Measurements from ENCODE around the gene GNA15.

The GNA15 gene

GRCh38 chr19:3123956-3124355 is 11.9 kb upstream of the GNA15 start:
- Mint-ChIP-seq H3K9me3 (no peaks in the 10 kb centered on the region), H3K4me1 (peaks cover 19% of the 10 kb centered on the region), H3K4me3 (no peak overlapping the region)

GRCh38 chr19:3124630-3125029 is 11.2 kb upstream of the GNA15 start:
- Mint-ChIP-seq H3K4me1 (peaks cover 19% of the 10 kb centered on the region), H3K4me3 (no peak overlapping the region), H3K27ac (peak overlapping the region; percentile 41), H3K9me3 (no peaks in the 10 kb centered on the region), H3K27me3 (peaks cover 22% of the 10 kb centered on the region), H3K36me3 (no peaks in the 10 kb centered on the region)
- no peak for ATAC-seq

More at GRCh38 chr19:3123956-3124355, 11.9 kb upstream of the GNA15 start:
- Mint-ChIP-seq H3K27me3 (peaks cover 22% of the 10 kb centered on the region), H3K36me3 (no peaks in the 10 kb centered on the region), H3K27ac (peak overlapping the region; percentile 41)
- ATAC-seq: no peak

- ATAC-seq: peak; percentile 65
- no peak overlapping the region for H3K4me3 Mint-ChIP-seq
Measured at GRCh38 chr19:3125900-3126524, 9.8 kb upstream of the GNA15 start.

GRCh38 chr19:3129112-3129511 is 6.7 kb upstream of the GNA15 start:
- Mint-ChIP-seq H3K27ac (no peak overlapping the region), H3K36me3 (no peaks in the 10 kb centered on the region), H3K9me3 (no peaks in the 10 kb centered on the region), H3K4me1 (peaks cover 33% of the 10 kb centered on the region), H3K4me3 (no peak overlapping the region), H3K27me3 (peaks cover 32% of the 10 kb centered on the region)
- ATAC-seq: no peak

More at GRCh38 chr19:3125900-3126524, 9.8 kb upstream of the GNA15 start:
- Mint-ChIP-seq H3K27me3 (peaks cover 22% of the 10 kb centered on the region), H3K27ac (peak overlapping the region; percentile 41), H3K9me3 (no peaks in the 10 kb centered on the region), H3K36me3 (no peaks in the 10 kb centered on the region), H3K4me1 (peaks cover 19% of the 10 kb centered on the region)

- Mint-ChIP-seq H3K27ac (no peak overlapping the region), H3K4me1 (peaks cover 24% of the 10 kb centered on the region), H3K27me3 (peaks cover 19% of the 10 kb centered on the region), H3K36me3 (no peaks in the 10 kb centered on the region), H3K4me3 (no peak overlapping the region), H3K9me3 (no peaks in the 10 kb centered on the region)
- no peak for ATAC-seq
Measured at GRCh38 chr19:3131168-3131567, 4.7 kb upstream of the GNA15 start.

- Mint-ChIP-seq H3K9me3 (no peaks in the 10 kb centered on the region), H3K4me1 (peaks cover 24% of the 10 kb centered on the region), H3K27ac (peak overlapping the region; percentile 82), H3K4me3 (peak overlapping the region; percentile 67), H3K36me3 (no peaks in the 10 kb centered on the region), H3K27me3 (peaks cover 32% of the 10 kb centered on the region)
- peak; percentile 93 for ATAC-seq
Measured at GRCh38 chr19:3132971-3133792, 2.7 kb upstream of the GNA15 start.

- no peaks in the 10 kb centered on the region for H3K36me3 Mint-ChIP-seq
- peaks cover 24% of the 10 kb centered on the region for H3K4me1 Mint-ChIP-seq
- H3K27ac Mint-ChIP-seq: peak overlapping the region; percentile 82
- no peaks in the 10 kb centered on the region for H3K9me3 Mint-ChIP-seq
- H3K4me3 Mint-ChIP-seq: no peak overlapping the region
- no peak for ATAC-seq
- peaks cover 32% of the 10 kb centered on the region for H3K27me3 Mint-ChIP-seq
Measured at GRCh38 chr19:3133793-3134116, 2.1 kb upstream of the GNA15 start.

GRCh38 chr19:3136684-3137055 is 837 bp downstream of the GNA15 start:
- no peak overlapping the region for H3K4me3 Mint-ChIP-seq

GRCh38 chr19:3137119-3137518 is 1.3 kb downstream of the GNA15 start:
- Mint-ChIP-seq H3K36me3 (no peaks in the 10 kb centered on the region), H3K27me3 (peaks cover 32% of the 10 kb centered on the region), H3K4me1 (peaks cover 44% of the 10 kb centered on the region), H3K9me3 (no peaks in the 10 kb centered on the region), H3K4me3 (no peak overlapping the region), H3K27ac (no peak overlapping the region)
- ATAC-seq: no peak

More at GRCh38 chr19:3136684-3137055, 837 bp downstream of the GNA15 start:
- Mint-ChIP-seq H3K9me3 (no peaks in the 10 kb centered on the region), H3K27me3 (peaks cover 32% of the 10 kb centered on the region), H3K27ac (no peak overlapping the region), H3K4me1 (peaks cover 39% of the 10 kb centered on the region), H3K36me3 (no peaks in the 10 kb centered on the region)
- ATAC-seq: no peak

- Mint-ChIP-seq H3K4me1 (peaks cover 42% of the 10 kb centered on the region), H3K9me3 (no peaks in the 10 kb centered on the region), H3K27ac (no peak overlapping the region), H3K36me3 (no peaks in the 10 kb centered on the region), H3K27me3 (peaks cover 25% of the 10 kb centered on the region), H3K4me3 (no peak overlapping the region)
- no peak for ATAC-seq
Measured at GRCh38 chr19:3138268-3138667, 2.4 kb downstream of the GNA15 start.

GRCh38 chr19:3140667-3141038 is 4.8 kb downstream of the GNA15 start:
- Mint-ChIP-seq H3K4me3 (no peak overlapping the region), H3K36me3 (no peaks in the 10 kb centered on the region), H3K9me3 (no peaks in the 10 kb centered on the region), H3K27ac (no peak overlapping the region), H3K4me1 (peaks cover 29% of the 10 kb centered on the region), H3K27me3 (peaks cover 14% of the 10 kb centered on the region)
- ATAC-seq: no peak

GRCh38 chr19:3142292-3142670 is 6.4 kb downstream of the GNA15 start:
- H3K4me3 Mint-ChIP-seq: no peak overlapping the region
- peaks cover 20% of the 10 kb centered on the region for H3K27me3 Mint-ChIP-seq
- no peaks in the 10 kb centered on the region for H3K36me3 Mint-ChIP-seq
- peaks cover 42% of the 10 kb centered on the region for H3K4me1 Mint-ChIP-seq
- peak; percentile 39 for ATAC-seq
- peak overlapping the region; percentile 66 for H3K27ac Mint-ChIP-seq
- no peaks in the 10 kb centered on the region for H3K9me3 Mint-ChIP-seq

GRCh38 chr19:3142781-3143337 is 7.0 kb downstream of the GNA15 start:
- Mint-ChIP-seq H3K27me3 (peaks cover 17% of the 10 kb centered on the region), H3K9me3 (no peaks in the 10 kb centered on the region), H3K27ac (peak overlapping the region; percentile 66), H3K36me3 (no peaks in the 10 kb centered on the region), H3K4me3 (no peak overlapping the region), H3K4me1 (peaks cover 42% of the 10 kb centered on the region)
- ATAC-seq: no peak

GRCh38 chr19:3145909-3146676 is 10.3 kb downstream of the GNA15 start:
- peaks cover 41% of the 10 kb centered on the region for H3K4me1 Mint-ChIP-seq
- H3K27ac Mint-ChIP-seq: peak overlapping the region; percentile 42
- no peaks in the 10 kb centered on the region for H3K36me3 Mint-ChIP-seq
- no peaks in the 10 kb centered on the region for H3K9me3 Mint-ChIP-seq
- ATAC-seq: peak; percentile 34
- peak overlapping the region; percentile 53 for H3K4me3 Mint-ChIP-seq
- H3K27me3 Mint-ChIP-seq: peaks cover 28% of the 10 kb centered on the region

- H3K36me3 Mint-ChIP-seq: no peaks in the 10 kb centered on the region
- H3K27me3 Mint-ChIP-seq: peaks cover 28% of the 10 kb centered on the region
- H3K4me3 Mint-ChIP-seq: peak overlapping the region; percentile 53
- no peaks in the 10 kb centered on the region for H3K9me3 Mint-ChIP-seq
- H3K27ac Mint-ChIP-seq: peak overlapping the region; percentile 42
- ATAC-seq: peak; percentile 49
- peaks cover 35% of the 10 kb centered on the region for H3K4me1 Mint-ChIP-seq
Measured at GRCh38 chr19:3146677-3147100, 10.9 kb downstream of the GNA15 start.

All from stimulated activated memory B cell treated with anti-CD40 and anti-IgM and Interleukin-4, amounts not matched to agents 10 μg/mL and 1 μg/mL and 100 μg/mL, for 72 hours (primary cell).